Measurements from ENCODE around the gene EIF4G3.

The EIF4G3 gene

DNA sequence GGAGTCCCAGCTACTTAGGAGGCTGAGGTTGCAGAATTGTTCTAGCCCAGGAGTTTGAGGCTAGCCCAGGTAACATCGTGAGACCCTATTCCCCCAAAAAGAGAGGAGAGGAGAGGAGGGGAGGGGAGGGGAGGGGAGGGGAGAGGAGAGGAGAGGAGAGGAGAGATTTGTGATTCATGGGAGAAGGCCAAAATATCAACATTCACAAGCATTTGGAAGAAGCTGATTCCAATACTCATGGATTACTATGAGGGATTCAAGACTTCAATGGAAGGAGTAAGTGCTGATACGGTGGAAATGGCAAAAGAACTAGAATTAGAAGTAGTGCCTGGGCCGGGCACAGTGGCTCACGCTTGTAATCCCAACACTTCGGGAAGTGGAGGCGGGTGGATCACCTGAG lies 187.8 kb downstream of the EIF4G3 start:
- no peak for DNase-seq (ENCODE audit: low spot score)

DNA sequence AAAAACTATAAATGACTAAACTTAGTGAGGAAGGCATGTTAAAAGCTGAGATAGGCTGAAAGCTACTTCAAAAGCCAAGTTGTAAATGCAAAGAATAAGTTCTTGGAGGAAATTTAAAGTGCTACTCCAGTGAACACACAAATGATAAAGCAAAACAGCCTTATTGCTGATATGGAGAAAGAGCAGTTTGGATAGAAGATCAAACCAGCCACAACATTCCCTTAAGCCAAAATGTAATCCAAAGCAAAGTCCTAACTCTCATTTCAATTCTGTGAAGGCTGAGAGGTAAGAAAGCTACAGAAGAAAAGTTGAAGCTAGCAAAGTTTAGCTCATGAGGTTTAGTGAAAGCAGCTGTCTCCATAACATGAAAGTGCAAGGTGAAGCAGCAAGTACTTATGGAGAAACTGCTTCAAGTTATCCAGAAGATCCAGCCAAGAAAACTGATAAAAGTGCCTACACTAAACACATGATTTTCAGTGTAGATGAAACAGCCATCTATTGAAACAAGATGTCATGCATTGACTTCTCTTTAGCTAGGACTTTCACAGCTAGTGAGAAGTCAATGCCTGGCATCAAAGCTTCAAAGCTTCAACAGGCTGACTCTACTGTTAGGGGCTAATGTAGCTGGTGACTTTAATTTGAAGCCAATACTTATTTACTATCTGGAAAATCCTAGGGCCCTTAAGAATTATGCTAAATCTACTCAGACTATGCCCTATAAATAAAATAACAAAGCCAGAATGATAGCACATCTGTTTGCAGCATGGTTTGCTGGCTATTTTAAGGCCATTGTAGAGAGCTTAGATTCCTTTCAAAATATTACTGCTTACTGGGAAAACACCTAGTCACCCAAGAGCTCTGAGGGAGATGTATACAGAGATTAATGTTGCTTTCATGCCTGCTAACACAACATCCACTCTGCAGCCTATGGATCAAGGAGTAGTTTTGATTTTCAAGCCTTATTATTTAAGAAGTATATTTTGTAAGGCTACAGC lies 188.6 kb downstream of the EIF4G3 start:
- no peak for DNase-seq (ENCODE audit: low spot score)

DNA sequence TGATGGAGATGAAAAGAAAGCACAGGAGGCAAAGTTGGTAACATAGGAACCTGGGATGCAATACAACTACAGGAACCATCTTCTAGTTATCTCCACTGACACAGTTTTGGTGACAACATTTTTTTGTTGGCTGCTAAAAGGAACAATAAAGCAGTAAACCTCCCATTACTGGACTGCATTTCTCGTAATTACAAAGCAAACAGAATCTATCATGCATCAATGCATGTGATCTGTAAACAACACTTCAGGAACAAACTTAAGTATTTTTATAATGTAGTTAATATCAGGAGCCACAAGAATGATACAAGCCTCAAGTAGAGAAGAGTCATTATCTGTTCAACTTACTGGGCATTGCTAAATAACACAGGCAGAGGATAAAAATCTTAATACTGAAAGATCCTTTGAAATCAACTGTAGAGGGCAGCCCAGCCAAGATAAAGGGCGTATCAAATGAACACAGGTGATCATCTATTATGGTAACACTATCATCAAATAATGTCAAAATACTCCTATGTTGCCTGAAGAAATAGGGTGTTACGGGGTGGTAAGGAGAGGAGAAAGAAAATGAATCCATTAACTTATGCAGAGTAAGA lies 193.3 kb downstream of the EIF4G3 start:
- no peak for DNase-seq (ENCODE audit: low spot score)

DNA sequence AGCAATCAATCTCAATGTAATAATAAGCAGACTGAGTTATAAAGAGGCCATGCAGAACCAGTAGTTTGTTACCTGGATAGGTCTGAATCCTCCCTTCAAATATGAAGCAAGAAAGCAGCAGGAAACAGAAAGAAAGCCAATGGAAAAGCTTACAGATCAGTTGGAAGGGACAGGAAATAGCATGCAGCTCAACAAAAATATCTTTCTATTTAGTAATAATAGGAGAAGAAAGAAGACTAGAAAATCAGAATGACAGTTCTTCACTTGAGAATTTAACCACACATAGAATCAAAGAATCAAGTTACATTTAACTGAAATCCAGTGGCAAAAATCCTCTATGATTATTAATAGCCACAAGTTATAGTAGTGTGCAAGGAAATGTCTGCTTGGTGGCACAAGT lies 194.4 kb downstream of the EIF4G3 start:
- no peak for DNase-seq (ENCODE audit: low spot score)

DNA sequence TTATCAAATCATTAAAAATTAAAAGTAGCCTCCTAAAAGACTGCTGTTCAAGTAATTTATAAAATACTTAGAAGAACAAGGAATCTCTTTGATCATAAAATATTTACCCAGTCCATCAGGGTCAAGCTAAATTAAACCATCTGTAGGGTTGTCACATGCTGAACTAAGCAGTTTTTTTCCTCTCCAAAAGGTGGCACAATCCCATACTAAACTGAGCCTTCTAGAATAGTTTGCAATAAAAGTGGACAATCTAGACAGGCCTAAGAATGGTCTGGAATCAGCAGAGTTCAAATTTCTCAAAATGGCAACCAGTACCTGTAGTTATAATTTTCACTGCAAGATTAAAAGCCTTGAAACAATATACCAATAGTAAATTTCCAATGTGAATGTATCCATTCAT lies 194.8 kb downstream of the EIF4G3 start:
- DNase-seq (ENCODE audit: low spot score), result no peak

DNA sequence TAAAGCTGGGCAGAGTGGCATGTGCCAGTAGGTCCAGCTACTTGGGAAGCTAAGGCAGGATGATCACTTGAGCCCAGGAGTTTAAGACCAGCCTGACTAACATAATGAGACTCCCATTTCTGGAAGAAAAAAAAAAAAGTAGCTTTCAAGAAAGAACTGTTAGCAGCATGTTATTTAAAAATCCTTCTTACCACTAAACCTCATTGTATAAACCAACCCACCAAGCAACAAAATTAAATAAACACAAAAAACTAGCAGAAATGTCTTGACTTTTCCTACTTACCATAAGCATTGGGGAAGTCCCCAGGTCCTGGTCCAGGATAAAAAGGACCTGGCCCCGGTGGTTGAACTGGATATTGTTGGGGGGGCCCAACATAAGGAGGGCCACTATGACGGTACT lies 196.6 kb downstream of the EIF4G3 start:
- no peak for DNase-seq (ENCODE audit: low spot score)

DNA sequence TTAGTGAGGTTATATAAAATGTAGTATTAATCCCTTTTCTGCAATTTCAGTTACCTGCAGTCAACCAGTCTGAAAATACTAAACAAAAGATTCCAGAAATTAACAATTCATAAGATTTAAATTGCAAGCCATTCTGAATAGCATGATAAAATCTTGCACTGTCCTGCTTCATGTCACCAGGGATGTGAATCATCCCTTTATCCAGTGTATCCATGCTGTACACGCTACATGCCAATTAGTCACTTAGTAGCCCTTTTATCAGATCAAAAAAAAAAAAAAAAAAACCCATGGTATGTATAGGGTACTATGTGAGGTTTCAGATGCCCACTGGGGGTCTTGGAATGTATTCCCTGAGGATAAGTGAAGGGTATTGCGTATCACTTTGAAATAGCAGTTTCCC lies 198.3 kb downstream of the EIF4G3 start:
- DNase-seq (ENCODE audit: low spot score), result no peak

DNA sequence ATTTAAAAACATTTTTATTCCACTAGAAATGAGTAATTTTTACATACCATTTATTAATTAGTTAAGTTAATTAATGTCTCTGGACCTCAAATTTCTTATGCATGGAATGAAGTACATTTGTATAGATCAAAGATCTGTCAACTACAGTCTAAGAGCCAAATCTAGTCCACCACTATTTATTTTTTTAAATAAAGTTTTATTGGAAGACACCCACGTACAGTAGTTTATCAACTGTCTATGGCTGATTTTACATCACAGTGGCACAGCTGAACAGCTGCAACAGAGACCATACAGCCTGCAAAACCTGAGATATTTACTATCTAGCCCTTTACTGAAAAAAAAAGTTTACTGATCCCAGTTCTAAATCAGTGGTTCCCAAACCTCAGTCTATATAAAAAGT lies 201.0 kb downstream of the EIF4G3 start:
- no peak for DNase-seq (ENCODE audit: low spot score)

DNA sequence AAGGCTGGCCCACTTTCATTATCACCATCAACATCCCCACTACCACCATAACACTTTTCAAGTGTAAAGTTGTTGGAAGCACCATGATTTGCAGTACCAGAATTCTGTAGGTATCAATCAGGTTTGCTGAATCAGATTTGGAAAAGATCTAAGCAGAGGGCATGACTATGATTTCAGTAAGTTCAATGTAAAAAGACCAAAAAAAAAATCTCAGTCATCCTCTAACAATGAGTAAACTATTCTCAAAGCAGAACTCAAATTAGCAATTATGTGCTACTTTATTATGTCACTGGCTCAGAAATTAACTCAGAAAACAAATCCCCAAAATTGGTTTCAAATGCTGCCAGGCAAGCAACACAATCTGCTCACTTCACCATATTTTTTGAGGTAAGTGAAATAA lies 201.7 kb downstream of the EIF4G3 start:
- no peak for DNase-seq (ENCODE audit: low spot score)

DNA sequence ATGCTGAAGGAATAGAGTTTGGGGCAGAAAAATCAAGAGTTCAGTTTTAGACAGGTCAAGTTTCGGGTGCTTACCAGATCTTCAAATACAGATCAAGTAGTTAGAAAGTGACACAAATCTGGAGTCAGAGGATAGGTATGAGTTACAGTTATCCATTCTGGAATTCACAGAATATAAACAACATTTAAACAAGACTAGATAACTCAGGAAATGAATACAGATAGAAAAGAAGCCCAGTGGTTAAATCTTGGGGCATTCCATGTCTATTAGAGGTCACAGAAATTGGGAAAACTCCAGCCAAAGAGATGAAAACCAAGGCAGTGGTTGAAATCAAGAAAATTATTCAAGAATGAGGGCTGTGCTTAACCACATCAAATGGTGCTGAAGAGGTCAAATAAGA lies 202.6 kb downstream of the EIF4G3 start:
- DNase-seq (ENCODE audit: low spot score), result no peak

DNA sequence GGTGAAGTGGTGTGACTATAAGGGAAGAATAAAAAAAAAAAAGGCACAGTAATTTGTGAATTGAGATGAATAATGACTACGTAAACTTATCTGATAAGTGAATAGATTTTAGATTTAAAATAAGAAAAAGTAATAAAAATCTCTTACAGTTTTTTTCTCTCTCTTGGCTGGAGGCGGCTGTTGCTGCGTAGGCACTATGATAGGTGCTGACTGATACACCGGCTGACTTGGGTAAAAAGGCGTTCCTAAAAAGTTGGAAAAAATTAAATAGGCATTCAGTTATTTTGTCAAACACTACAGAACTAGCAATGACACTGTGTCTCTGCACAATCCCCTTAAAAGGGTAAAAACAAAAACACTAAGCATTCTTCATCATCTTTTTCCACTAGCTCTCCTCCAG lies 203.8 kb downstream of the EIF4G3 start:
- DNase-seq (ENCODE audit: low spot score), result no peak

DNA sequence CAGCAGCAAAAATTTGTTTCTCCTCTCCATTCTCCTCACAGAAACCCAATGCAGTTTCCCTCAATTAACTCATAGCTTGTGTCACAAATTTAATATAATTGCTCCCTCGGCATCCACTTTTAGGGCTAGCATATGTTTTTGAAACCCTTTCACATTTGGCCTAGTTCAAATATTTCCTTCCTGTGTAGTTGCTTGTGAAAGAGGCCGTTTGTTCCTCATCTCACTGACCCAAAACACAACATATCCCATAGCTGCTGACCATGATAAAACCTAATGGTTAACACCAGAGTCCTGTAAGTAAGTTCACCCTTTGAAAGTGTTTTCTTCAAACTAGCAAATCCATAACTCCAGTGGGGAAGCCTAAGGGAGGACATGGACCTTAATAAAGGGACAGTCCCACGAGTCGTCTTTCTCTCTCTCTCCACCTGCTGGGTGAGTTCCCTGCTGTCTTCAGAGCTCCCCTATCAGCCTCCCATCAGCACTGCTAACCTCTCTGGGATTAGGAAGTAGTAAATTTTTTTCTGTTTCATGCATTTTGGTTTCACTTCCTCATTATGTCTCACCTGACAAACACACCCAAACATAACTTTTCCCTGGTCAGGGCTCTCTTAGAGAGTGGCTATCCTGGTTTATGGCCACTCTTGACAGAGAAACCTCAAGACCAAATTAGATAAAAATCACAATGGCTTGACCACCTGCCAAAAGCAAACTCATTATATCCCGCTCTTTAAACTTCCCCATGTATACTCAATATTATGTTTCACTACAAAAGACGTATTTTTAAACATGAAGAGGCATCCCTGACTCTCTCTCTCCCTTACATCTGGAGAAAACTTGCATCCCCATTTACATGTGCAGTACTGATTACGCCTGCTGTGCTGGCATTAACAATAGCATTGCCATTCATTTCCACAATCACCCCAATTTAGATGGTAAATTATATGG lies 211.9 kb downstream of the EIF4G3 start:
- DNase-seq (ENCODE audit: low spot score), result peak; percentile 66

DNA sequence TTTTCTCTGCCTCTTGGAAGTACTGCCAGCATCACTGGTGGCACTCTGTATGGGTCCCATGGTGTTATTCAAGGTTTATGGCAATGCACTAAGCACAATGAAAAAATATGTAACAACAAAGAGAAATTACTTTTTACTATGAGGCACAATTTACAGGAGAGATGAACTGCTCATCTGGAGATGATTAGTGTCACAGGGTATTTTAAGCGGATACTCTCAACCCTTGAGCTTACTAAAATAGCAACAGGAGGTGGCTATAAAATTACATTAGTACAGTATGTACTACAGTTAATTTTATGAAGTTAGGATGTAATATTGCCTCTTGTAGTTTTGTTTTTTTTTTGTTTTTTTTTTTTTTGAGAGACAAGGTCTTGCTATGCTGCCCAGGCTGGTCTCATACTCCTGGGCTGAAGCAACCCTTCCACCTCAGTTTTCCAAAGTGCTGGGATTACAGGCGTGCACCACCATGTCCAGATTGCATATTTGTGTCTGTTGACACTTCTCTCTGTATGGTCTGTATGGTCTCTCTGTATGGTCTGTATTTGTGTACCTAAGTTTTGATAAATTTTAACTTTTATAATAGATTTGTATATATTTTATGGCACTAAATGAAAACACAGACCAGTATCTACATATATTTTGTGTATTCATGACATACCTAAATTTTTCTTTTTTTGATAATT lies 214.0 kb downstream of the EIF4G3 start:
- DNase-seq (ENCODE audit: low spot score), result no peak

DNA sequence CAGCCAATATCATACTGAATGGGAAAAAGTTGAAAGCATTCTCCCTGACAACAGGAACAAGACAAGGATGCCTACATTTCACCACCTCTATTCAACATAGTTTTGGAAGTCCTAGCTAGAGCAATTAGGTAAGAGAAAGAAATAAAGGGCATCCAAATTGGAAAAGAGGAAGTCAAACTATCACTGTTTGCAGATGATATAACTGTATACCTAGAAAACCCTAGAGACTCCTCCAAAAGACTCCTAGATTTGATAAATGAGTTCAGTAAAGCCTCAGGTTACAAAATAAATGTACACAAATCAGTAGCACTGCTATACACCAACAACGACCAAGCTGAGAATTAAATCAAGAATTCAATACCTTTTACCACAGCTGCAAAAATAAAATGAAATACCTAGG lies 218.3 kb downstream of the EIF4G3 start:
- no peak for DNase-seq (ENCODE audit: low spot score)

DNA sequence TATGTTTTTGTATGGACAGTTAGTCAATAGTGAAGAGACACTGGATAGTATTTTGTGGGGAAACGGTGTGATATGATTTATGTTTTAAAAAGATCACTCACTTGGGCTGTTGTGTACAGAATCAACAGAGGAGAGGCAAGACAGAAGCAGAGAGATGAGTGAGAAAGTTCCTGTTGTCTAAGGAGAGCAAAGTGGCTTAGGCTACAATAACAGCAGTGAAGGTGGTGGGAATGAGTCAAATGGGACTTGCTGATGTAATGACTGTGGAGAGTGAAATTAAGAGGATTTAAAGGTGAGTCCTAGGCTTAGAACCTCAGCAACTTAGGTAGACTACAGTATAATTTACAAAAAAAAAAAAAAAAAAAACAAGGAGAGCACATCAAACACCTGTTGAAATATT lies 220.4 kb downstream of the EIF4G3 start:
- no peak for DNase-seq (ENCODE audit: low spot score)

DNA sequence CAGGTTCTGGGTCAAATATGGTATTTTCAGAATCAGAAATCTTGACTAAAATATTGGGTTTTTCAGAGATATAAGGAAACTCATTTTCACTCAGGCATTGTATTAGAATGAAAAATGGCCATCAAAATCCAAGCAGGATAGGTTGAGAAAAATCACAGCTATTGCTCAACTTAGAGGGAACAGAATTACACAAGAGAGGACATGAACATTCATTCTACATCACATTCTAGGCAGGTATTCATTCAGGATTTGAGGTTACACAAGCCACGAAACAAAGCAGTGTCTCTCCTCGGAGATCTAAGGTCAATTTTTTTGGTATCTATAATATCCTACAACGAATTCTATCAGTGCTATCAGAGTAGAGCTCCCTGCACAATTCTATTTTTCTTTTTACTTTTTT lies 226.0 kb downstream of the EIF4G3 start:
- DNase-seq (ENCODE audit: low spot score), result no peak

DNA sequence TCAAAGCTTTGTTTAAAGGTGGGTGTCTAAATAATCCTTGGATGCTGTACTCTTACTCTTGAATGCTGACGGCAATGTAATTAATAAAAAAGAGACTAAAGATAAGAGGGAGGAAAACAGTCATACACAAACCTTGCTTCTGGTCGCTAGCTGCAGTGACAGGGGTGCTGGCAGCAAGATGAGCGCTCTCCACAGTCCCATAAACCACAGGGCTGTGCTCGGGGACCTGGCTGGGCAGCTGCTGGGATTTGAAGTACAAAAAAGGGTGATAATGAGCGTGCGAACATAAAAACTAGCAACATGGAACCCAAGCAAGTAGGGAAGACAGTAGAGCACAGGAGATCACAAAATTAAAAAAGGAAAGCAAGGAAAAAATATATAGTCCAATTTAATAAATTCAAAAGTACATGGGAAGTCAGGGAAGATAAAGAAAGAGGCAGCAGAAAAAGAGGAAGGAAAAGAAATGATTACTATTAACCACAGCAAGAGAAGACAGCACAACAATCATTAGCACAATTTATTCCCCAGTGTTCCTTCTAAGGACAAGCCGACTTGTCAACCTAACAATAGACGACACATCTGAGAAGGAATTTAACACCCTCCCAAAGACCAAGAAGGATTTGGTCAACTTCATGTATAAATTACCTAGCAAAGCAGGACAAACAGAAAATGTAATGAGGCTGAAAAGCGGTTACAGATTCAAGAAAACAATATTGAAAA lies 226.7 kb downstream of the EIF4G3 start:
- DNase-seq (ENCODE audit: low spot score), result no peak

DNA sequence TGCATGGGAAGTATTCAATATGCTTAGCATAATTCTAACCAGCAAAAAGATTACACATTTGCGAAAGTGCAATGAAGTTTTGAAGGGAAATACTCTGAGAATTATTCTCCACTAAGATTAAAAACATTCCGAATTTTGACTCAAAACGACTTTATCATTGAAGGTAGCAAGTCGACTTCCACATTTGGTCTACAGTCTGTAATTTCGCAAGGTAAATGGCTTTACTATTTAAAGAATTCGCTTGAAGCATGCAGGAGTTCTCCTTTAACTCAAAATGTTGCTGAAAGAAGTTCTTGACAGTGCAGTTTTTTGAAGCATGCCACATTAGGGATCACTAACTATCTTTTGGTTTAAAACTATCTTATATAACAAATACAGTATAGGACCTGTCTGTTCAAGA lies 228.6 kb downstream of the EIF4G3 start:
- DNase-seq (ENCODE audit: low spot score), result no peak

DNA sequence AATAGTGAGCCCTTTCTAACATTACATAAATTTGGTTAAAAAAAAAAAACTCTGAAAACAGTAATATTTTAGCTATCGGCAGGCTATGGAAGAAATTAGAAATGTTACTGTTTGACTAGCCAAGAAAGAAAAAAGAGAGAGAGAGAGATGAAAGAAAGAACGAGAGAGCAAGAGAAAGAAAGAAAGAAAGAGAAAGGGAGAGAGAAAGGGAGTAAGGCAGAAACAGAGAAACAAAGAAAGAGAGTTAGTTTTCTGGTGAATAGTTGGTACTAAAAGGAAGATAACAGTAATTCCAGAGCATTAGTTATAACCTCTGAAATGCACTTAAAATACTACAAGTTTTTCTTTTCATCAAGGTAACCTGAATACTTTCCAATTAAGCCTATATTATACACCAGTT lies 229.3 kb downstream of the EIF4G3 start:
- no peak for DNase-seq (ENCODE audit: low spot score)

DNA sequence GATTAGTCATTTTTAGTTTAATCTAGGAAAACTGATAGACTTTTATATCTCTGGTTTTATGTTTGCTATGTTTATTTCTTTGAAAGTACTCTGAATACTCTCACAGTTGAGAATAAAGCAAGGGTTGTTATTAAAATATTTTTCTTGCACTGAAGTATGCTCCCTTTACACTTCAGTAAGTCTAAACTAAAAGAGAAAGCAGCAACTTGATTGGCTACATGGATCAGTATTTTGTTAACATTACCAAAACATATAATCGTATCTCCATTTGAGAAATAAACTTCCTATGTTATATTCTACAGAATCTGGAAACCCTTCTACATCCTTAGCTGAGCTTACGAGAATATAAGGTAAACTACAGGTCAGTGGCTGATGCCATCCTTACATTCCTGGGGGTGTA lies 240.1 kb downstream of the EIF4G3 start:
- DNase-seq (ENCODE audit: low spot score), result no peak

DNA sequence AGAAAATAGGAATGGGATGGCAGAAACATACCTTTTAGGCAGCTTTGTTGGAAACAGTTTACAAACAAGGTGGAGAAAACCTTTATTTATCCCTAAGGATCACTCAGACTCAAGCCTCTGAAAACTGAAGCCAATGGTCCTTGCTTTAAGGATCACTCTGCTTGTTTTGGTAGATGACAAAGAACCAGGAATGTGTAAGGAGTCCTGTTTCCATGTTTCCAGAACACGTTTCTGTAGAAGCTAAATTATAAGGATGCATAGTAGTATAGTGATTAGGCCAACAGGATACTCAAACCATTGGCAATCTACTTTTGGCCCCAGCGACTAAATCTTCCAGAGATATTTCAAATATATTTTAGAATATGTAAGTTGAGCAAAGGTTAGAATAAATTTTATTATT lies 240.5 kb downstream of the EIF4G3 start:
- DNase-seq (ENCODE audit: low spot score), result no peak
